PFSK-1 (cell line): ENCODE measurements around the gene PRDM16.

ENCODE experiments used
- POLR2AphosphoS5 ChIP-seq: IDR thresholded peaks from 2 replicates; pipeline ENCODE4 v1.6.1; 2012; ENCODE audit warnings: low read depth, mild to moderate bottlenecking, control low read depth, low read length, moderate library complexity
- REST ChIP-seq, 2 experiments: IDR thresholded peaks; 2 replicates each; pipeline versions ENCODE4 v1.6.1 to v1.8.0; 2011 to 2012; ENCODE audit warnings: low read depth in 2 of 2, low read length in 2 of 2, control low read depth in 1 of 2, inconsistent platforms in 1 of 2, mild to moderate bottlenecking in 1 of 2, moderate library complexity in 1 of 2; ENCODE audit not compliant: insufficient read depth in 1 of 2

DNA sequence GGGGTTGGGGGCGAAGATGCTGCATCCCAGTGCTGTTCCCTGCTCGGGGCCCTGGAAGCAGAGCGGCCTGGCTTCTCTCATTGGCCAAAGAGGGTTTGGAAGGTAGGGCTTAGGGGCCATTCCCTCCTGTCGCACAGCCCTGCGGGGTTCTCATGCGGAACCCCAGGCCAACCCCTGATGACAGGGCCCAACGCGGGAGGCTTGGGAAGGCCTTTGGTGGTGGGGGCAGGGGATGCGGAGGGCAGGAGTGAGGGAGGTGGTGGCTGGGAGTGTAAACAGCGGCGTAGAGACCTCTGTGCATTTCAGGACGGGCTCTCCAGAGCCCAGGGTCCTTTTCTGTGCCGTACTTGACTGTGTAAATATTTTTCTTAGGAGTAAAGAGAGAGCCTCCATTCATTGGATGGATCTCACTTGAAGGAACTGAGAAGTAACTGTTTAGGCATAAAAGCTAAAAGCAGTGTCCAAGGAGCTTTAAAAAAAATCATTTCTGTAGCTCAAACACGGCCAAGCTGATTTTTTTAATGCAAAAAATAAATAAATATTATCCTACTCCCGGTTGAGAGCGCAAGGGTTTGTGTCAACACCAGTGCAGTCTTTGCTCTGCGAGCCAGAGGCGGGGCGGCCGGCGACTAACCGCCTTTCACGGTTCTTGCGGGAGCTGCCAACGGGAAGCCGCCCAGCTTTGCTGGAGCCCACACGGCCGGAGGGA is 169.1 kb downstream of the PRDM16 start:
- TF ChIP-seq REST (IDR thresholded peaks at IDR 0.05; ENCODE audit: insufficient read depth in 1 of 2, low read depth in 2 of 2, low read length in 2 of 2), result no peak
- no peak for TF ChIP-seq POLR2AphosphoS5
